Anterior cingulate cortex (tissue), 58 donors: Measurements from ENCODE around the gene ZNF580.

Source experiments
- DNase-seq, 58 donors: peaks; one replicate each; lab custom pipeline; 2025; lab: John Stamatoyannopoulos, UW

The ZNF580 gene

DNA sequence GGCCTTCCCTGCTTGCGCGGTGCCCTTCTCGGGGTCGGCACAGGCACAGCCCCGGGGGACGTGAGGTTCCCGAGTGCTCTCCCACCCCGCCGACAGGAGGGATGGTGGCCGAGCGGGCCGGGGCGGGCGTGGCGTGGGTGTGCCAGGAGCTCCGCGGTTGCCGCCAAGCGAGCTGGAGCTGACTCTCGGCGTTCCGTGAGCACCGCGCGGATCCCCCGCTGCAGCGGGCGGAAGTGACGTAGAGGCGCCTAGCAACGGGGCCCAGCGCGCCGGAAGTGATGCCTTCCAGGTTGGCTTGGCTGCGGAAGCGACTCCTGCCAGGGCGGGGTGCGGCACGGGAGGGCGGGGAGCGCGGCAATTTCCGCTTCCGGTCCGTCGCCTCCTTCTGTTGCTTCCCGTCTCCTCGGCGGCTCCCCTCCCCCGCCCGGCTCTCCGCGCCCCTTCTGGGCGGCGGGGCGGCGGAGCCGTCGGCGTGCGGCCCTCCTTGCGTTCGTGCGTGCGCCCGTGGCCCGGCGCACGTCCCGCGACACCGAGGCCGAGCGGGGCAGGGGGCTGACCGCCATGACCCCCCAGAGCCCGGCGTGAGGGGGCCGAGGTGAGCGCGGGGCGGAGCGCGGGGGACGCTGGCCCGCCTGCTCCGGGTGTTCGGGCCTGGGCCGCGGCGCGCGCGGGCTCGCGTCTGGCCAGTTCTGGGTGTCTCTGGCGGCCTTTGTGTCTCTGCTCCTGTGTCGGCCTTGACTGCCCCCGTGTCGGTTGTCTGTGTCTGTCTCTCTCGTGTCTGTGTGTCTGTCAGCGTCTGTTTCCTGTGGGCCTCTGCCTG lies 34.2 kb downstream of the ZNF580 start, which contains the start of gene EPN1:
EPN1 (plus strand) TSS at position 386 of the 820 bp plus-strand sequence. CDS start 3,402 bp downstream, outside the sequence.
- peak; percentile 51 to 98 (median 93) for DNase-seq

DNA sequence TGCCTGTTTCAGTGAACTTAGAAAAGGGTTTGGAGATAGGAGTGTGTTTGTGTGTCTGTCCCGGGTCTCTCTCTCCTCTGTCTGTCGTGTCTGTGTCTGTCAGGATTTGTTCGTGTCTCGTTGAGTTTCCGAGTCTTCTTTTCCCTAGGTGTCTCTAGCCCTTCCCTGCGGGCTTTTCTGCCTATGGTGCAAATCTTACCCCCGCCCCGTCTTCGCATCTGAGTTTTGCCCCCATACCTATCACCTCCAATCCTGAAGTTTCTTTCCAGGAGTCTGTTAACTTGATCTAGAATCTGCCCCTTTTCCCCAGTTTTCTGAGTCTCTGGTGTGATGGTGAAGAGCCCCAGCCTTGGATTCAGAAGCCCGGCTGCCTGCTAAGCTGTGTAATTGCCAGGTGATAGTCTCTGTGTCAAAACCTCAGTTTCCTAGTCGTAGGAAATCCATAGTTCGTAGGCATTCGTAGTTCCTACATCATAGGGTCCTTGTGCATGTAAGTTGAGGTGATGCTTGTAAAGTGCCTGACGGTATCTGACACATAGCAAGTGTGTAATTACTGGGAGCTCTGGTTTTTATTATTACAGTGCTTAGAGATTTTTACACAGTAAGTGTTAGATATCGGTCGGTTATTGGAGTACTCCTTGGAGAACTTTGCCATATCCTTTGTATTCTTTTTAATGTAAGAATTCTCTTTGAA lies 35.0 kb downstream of the ZNF580 start:
- no peak for DNase-seq

GRCh38 chr19:55676383-55676782 lies 35.6 kb downstream of the ZNF580 start:
- no peak for DNase-seq

- DNase-seq = no peak
Observed at GRCh38 chr19:55676889-55677505, 36.2 kb downstream of the ZNF580 start.

DNA sequence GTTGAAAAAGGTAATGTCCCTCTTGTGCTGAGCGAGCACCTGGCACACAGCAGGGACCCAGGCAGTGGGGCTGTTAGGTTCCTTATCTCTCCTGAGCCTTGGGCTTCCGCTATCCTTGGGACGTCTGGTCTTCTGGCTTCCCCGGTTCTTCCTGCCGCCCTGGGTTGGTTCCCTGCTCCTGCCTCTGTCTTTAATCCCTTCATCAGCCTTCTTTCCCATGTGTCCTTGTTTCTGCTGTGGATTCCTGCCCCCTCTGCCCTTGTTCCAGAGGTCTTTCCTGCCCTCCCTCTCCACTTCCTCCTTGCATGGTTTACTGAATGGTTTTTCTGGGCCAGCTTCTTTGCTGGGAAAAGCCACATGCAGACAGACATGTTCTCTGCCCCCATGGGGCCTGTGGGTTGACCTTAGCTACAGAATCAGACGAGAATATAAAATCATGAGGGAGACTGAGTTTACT lies 36.8 kb downstream of the ZNF580 start:
- DNase-seq = no peak

DNA sequence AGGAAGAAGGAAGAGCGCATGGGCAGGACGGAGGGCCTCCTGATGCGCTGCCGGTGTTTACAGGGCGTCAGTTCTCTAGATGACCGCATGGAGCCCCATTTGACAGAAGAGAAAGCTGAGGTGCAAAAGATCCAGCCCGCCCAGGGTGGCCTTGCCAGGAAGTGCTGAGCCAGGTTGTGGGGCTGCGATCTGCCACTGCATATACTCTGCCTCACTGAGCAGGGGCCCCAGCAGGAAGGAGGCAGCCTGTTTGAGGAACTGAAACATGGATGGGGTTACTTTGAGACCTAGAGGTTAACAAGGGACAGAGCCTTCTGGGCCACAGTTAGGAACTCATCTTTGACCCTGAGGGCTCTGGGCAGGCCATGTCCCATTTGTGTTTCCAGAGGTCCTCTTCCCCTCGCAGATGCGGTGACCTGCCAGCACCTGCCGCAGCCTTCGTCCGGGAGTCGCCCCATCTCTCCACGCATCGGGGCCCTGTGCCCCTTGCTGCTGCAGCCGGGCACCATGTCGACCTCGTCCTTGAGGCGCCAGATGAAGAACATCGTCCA lies 37.4 kb downstream of the ZNF580 start:
- DNase-seq = peak in 17 of 58 donors; percentile 8 to 39 (median 19)

DNA sequence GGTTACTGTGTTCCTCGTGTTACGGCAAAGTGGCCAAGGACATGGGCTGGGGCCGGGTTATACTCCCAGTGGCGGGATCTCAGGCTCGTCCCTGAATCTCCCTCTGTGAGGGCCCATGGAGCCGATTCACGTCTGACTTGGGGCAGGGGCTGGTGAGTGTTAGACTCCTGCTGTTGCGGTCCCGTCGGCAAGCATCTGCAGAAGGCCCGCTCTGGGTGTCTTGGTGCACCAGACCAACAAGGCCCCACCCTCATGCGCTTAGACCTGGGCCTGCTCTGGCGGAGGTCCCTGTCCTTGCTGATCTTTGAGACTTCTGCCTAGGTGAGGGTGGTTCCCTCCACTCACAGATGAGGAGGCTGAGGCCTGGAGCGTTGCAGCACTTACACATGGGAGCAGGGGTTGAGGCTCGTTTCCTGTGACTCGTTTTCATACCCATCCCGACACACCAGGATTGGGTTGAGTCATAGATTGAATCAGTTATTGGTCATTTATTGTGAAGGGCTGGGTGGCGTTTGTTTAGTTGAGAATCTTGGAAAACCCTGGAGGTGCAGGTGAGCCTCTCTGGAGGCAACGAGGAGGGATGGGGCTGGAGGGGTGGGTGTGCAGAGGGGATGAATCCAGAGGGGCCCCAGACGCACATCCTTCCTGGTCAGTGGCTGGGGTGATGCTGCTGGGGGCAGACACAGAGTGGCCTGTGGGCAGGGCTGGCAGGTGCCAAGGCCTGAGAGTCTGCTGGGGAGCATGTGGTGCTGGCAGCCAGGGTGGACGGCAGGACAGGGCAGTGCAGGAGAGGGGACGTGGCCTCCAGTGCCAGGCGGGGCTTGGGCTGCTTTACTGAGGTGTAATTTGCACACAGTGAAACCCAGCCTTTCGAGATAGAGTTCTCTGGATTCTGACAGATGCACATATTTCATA lies 38.8 kb downstream of the ZNF580 start:
- DNase-seq = no peak

DNA sequence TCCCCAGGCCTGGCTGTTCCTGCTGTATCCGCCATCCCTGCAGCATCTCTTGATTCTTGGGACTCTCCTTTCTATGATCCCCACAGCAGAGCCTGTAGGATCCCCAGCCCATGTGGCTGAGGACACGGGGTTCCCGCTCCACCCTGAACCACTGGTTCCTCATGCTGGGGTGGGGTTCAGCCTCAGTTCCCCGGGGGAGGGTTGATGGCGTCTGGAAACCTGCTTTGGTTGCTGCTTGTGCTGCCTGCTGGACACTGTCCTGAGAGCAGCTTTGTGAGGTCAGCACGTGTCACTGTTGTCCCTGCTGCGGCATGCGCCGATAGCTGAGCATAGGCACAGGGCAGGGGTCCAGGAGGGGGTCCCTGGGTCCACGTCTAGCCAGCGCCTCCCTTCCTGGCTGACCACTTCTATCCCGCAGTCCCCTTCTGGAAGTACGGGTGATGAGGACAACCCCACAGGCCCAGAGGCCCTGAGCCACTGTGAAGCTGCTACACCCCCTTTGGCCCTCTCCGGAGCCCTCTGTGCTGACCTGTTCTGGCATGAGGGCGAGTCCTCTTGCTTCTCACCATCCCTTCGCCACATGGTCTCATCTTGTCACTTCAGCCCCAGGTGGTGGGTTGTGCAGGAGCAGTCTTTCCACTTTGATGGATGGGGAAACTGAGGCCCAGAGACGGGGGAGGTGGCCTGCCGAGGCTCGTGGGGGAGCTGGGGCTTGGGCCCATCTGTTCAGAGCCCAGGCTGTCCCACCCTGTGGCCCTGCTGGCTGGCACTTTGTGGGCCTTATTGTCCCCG lies 39.7 kb downstream of the ZNF580 start:
- DNase-seq = no peak

DNA sequence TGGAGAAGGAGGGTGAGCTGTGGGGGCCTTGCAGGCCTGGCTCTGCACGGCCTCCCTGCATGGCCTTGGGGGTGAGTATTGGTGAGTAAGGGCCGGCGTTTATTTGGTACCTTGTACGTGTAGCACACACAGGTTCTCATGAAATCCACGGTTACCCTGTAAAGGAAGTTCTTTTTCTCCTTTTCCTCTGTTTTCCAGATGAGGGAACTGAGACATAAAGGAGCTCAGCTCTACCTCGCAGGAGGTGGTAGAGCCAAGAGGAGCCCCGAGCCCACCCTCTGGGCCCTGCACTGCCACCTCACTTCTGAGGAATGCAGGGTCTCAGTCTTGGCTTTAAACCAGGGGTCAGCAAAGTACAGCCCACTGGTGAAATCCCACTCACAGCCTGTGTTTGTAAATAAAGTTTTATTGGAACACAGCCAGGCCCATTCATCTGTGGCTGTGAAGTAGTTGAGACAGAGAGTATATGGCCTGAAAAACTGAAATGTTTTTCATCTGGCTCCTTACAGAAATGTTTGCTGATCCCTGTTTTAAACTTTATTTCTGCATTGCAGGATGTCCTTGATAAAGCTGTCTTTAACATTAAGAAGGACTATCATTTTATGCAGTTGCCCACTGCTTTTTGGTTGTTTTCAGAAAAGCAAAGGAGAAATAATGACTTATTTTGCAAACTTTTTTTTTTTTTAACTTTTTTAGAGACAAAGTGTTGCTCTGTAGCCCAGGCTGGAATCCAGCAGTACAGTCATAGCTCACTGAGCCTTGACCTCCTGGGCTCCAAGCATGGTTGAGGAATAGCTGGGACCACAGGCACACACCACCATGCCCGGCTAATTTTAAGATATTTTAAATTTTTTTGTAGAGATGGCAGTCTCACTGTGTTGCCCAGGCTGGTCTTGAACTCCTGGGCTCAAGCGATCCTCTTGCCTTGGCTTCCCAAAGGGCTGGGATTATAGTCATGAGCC lies 40.6 kb downstream of the ZNF580 start:
- no peak for DNase-seq

GRCh38 chr19:55683449-55684261 lies 42.9 kb downstream of the ZNF580 start:
- DNase-seq = no peak

- DNase-seq = no peak
Observed at GRCh38 chr19:55684946-55685681, 44.3 kb downstream of the ZNF580 start.

- no peak for DNase-seq
Observed at GRCh38 chr19:55685776-55686175, 45.0 kb downstream of the ZNF580 start.

DNA sequence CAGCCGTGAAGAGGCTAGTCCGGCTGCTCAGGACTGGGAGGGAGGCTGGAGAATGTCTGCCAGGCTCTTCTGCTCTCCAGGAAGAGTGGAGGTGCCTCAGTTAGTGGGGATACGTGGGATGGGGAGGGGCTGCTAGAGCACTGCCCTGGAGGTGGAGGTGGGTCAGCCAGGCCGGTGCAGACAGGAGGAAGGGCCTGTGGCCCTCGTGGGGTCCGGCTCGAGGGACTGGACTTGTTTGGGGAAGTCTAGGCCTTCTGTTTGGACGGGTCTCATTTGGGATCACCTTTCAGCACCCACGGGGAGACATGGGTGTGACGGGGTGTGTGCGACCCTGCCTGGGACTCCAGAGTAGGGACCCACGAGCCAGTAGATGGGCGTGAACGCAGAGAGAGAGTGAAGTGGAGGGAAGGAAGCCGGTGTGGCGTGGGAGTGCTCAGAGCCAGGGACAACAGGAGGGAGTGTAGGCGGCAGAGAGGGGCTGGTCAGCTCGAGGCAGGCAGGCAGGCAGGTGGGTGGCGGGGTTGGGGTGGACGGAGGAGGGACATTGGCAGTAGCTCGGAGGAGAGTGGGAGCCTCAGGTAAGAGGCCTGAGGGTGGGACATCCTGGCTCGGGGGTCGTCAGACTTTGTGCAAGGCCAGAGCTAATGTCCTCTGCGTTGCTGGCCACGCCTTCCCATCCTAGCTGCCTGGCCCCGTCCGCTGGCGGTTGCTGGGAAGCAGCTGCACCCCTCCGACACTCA lies 45.7 kb downstream of the ZNF580 start:
- DNase-seq = peak in 1 of 58 donors; percentile 6

- DNase-seq = no peak
Observed at GRCh38 chr19:55687281-55688201, 46.7 kb downstream of the ZNF580 start.
